GM19239 (cell line): ENCODE results near the gene CHD1L.

Experiments
- DNase-seq: peaks from one replicate; pipeline ENCODE4 v3.0.0; 2011; ENCODE audit warnings: low spot score; ENCODE audit not compliant: insufficient read length
- FAIRE-seq: peaks from 2 replicates; lab custom pipeline; 2011; peaks lifted over from hg19 to GRCh38; lab: Jason Lieb, UNC

CHD1L gene

GRCh38 chr1:147337040-147337630 is 94.7 kb downstream of the CHD1L start:
- FAIRE-seq: no peak

DNA sequence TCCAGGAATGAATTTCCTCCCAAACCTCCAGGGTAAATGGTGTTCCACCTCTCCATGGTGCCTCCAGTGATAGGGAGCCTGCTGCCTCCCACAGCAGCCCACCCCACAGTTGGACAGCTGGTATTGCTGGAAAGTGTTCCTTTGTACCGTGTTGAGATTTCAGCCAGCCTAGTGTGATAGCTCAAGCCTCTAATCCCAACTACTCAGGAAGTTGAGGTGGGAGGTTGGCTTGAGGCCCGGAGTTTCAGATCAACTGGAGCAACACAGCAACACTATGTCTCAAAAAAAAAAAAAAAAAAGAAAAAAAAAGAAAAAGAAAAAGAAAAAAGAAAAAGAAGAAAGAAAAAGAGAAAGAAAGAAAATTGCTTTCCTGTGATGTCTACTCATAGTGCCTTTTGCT is 96.1 kb downstream of the CHD1L start:
- FAIRE-seq: no peak
- DNase-seq: no peak

More at GRCh38 chr1:147337040-147337630, 94.7 kb downstream of the CHD1L start:
- no peak for DNase-seq

DNA sequence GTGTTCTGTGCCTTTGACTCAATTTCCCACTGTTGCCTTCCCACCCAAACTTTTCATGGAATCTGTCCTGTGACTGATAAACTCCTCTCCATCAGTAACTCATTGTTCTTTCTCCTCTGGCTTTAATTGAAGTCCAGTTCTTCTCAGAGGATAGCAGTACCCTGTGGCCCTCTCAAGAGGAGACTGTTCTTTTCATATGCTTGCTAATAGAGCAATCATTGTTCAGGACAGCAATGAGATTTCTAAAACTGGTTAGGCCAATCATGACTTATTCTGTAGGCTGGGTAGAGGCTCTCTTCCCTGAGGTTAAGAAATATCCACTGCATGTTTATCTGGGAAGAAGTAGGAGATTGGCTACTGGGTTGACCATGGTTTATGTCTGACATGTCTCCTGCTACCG is 98.8 kb downstream of the CHD1L start:
- DNase-seq (no peak), FAIRE-seq (no peak)
